Measurements from ENCODE around the gene FKBP4.

FKBP4 gene

DNA sequence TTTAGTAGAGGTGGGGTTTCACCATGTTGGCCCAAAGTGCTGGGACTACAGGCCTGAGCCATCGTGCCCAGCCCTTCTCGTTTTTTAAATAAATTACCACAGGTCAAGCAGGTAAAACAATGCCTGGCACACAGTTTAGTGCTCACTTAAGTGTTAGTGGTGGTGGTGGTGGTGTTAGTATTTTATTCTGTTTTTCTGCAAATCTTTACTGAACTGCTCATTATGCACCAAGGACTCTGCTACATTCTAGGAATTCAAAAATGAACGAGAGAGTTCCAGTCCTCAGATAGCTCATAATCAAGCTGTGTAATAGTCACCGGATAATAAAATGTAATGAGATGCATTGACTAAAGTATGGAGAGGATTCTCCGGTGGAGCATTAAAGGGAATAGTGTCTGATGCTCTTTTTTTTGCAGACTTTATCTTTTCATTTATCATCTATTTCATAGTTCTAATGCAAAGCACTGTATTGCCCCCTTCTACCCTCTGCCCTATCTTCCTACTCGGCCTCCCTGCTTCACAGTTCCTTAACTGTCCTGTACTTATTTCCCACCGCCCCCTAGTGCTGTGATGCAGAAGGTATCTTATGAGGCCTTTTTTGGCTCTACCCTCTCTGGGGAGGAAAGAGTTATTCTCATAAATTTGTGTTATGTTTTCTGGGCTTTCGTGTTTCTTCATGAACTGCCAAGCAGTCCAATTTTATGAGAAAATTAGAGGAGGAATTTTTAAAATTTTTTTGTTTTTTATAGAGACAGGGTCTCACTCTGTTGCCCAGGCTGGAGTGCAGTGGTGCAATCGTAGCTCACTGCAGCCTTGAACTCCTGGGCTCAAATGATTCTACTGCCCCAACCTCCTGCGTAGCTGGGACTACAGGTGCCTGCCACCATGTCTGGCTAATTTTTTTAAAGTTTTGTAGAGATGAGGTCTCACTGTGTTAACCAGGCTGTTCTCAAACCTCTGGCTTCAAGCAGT, 18.7 kb downstream of the FKBP4 start:
- peak; percentile 53 for DNase-seq

DNA sequence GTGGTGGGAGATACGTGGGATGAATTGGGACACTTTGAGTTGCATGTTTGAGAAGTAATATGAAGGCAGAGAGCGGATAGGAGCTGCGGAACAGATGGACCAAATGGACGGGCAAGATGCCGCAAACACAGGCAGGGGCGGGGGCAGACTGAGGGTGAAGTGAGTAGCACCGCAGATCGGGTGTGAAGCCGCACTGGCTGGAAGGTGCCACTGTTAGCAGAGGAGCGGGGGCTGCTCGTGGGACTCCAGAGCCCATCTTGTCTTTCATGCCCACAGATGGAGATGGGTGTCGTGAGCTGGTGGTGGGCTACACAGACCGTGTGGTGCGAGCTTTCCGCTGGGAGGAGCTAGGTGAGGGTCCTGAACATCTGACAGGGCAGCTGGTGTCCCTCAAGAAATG, 25.0 kb downstream of the FKBP4 start:
- DNase-seq, result no peak

DNA sequence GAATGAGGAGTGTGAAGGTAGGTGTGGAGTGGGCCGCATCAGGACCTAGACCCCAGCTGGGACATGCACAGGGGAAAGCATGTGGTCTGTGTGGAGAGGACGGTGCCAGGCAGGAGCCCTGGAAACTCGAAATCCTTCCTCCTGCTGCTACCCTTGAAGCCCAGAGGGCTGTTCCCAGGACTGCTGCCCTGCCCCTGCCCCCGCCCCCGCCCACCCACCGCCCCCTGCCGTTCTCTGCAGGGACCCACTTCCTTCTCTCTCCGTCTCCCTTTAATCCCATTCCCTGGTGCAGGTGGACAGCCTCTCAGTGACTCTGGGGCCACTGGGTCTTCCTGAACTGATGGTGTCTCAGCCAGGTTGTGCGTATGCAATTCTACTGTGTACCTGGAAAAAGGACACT, 25.7 kb downstream of the FKBP4 start:
- no peak for DNase-seq

DNA sequence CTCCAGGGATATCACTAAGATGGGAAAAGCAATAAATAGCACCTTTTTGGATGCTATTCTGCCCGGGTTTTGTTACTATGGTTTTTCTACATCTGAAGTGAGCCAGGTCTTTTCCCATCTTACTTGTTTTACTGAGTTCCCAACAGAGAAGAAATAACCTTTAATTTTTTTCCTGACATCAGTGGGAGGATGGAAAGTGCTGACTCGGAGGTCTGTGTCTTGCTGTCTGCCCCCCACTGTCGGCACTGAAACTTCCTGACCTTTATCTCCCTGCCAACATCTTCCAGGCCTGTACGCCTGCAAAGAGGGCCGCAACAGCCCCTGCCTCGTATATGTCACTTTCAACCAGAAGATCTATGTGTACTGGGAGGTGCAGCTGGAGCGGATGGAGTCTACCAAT, 28.7 kb downstream of the FKBP4 start:
- no peak for DNase-seq

DNA sequence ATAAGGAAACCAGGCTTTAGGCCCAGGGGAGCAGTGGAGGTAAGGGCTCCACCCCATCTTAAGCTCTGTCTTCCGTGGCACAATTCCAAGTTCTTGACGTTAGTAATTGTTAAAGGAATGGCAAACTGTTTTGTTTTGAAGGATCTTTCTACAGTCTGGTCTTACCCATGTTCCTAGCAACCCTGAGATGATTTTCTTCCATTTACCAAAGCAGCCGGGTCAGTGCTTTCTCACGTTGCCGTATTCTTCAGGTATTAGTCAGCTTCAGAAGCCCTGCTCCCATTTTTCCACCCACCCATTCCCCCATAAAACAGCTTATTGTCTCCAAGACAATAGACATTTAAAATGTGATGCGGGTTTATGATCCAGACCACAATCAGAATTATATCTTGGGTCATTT, 29.8 kb downstream of the FKBP4 start:
- no peak for DNase-seq

DNA sequence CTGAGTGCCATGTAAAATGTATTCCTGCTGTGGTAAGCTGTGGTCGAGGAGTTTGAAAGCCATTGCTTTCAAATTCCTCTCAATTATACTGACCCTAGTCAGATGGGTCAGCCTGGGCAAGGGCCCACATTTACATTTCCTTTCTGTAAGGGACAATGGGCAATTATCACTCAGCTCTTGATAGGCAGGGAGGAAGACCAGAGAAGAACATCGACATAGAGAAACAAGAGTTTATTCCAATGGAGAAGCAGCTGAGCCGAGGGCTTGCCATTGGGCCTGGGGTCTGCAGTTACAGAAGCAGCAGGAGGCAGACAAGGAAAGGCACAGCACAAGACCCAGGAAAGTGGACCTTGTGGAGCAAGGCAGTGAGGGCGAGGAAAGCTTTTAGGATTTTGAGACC, 30.4 kb downstream of the FKBP4 start:
- no peak for DNase-seq

DNA sequence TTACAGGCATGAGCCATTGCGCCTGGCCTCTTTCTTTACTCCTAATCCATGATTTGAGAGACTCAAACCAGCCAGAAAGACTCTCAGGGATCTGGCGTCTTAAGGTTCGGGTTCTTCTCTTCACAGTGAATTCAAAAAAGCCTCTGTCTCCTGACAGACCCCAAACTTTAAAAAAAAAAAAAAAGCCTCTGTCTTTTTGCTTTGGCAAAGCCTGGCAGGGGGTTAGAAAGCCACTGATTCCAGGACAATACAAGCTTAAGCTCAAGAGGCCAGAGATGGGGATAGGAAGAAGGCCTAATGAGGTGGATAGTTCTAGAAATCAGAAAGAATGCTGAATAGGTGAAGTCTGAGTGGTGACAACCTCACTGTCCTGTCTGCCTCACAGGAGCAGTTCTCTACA, 31.3 kb downstream of the FKBP4 start:
- no peak for DNase-seq

DNA sequence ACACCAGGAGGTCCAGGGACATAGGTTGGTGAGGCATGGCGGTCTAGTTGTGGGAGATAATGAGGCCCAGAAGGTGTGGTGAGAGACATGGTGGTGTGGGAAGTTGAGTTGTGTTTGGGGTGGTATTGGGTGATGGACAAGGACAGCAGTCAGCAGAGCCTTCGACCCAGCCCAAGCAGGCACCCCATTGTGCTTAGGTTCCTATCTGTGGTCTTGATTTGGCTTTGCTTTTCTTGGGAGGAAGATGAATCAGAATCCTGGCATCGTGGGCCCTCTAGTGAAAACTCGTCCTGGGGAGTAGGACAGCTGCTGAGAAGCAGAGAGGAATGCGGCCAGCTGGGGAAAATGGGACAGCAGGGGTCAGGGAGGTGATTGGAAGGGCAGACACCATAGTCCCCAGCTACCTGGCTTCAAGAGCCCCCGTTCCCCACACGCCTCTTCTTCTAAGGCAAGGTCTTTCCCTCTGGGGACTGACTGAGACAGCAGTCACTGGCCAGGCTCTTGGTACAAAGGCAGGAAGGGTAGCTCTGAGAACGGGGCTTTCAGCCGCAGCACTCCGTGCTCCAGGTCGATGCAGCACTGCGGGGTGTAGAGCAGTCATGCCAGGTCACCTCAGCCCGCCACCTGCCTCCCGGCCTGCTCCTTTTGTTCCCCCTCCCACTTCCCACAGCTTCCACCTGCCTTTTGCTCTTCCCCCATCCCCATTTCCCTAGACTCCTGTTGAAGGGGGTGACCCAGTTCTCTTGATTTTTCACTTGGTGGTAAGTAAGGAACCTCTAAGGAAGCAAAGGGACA, 32.1 kb downstream of the FKBP4 start:
- DNase-seq, result no peak

DNA sequence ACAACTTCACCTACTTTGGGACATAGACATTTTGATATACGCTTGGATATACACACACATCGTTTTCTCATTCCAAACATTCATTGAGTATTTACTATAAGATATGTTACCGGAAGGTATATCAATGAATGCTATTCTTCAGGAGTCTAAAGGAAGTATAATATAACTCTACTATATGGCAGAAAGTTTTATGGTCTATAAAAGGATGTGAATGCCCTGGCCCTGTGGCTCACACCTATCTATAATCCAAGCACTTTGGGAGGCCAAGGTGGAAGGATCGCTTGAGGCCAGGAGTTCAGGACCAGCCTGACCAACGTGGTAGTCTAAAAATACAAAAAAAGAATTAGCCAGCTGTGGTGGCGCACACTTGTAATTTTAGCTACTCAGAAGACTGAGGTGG, 34.5 kb downstream of the FKBP4 start:
- no peak for DNase-seq

DNA sequence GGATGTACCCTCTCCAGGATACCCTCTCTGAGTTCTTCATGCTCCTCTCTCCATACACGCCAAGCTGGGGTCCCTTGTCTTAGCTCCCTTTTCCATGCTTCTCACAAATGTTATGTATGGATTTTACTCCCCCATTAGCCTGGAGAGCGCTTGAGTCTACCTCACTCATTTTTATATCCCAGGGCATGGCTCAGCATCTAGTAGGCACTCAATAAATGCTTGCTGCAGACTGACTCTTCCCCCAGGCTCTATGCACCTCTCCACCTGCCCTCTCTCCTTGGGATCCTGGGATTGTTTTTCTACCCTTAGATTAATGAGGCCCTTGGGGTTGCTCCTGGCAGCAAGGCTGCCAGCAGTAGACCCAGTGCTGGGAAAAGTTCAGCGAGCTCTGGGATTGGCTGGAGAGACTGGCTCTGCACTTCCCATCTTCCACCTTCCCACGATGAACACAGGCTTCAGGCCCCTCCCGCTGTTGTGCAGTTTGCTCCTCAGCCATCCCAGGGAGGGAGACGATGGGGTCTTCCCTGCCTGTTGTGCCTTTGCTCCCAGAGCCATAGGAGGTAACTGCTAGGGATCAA, 37.9 kb downstream of the FKBP4 start:
- no peak for DNase-seq

DNA sequence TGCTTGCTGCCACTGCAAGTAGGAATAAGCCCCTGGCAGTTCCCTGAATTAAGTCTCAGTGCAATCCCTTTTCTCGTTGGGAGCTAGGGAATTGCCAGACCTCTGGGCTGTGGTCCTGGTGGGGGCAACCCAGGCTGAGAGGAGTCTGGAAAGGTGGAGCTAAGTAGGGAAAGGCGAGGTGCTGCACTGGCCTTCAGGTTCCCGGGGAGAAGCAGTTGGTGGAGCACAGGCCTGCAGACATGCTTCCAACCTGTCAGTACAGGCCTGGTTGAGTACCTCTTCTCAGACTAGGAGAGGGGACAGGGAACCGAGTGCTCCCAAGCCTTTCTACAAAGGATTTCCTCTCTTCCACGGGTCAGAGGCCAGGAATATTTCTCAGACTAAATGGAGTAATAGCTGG, 38.6 kb downstream of the FKBP4 start:
- no peak for DNase-seq

DNA sequence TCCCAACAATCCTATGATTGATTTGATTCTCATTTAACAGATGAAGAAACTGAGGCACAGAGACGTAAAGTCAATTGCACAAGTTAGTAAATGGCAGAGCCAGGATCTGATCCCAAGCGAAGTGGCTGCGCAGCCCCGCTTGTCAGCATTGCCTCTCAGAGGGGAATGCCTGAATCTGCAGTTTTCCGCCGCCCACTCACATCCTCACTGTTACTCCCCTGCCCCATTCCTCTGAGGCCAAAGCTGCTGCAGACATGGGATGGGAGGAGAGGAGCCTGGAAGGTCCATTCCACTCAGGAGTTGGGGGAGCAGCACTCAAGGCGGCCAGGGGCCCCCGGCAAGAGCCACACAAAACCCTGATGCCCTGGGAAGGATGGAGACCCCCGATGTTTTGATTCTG, 39.0 kb downstream of the FKBP4 start:
- DNase-seq, result no peak

DNA sequence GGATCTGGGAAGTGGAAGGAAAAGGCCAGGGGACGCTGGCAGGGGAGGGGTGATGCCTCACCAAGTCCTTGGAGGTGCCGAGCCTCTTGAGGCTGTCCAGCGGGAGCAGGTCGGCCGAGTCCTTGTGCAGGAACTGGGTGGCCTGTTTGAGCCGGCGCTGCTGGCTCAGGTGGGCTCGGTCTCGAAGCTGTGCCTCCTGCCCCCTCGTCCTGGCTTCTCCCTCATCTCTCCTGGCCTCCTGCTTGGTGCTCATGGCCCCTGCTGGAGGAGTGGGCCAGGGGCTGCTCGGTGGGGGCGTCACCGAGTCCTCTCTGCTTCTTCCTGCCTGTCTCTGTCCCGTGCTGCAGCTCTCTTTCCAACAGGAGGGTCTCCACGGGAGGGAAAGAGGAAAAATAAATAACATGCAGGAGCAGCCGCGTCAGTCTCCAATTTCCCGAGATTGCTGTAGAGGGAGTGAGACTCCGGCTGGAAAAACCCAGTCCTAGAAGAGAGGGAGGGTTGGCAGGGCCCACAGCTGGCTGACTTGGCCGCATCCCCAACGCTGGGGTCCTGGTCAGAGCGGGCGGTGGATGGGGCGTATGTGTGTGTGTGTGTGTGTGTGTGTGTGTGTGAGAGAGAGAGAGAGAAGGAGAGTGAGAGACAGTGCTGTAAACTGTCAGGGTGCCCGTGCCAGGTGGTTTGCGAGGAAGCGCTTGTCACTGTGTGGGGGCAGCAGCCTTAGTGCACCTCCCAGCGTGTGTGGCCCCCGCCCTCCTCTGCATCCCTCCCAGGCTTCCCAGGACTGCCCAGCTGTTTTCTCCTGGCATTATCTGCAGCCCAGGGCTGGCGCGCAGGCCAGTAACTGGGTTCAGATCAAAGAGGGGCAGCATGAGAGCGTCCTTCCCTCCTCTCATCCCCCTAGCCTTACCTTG, 40.1 kb downstream of the FKBP4 start, which contains the start of gene NRIP2:
Gene NRIP2, minus strand, starts transcription at position 455 of the 911 bp plus-strand sequence. Its CDS starts 52 bp downstream, at position 403.
- DNase-seq, result no peak

DNA sequence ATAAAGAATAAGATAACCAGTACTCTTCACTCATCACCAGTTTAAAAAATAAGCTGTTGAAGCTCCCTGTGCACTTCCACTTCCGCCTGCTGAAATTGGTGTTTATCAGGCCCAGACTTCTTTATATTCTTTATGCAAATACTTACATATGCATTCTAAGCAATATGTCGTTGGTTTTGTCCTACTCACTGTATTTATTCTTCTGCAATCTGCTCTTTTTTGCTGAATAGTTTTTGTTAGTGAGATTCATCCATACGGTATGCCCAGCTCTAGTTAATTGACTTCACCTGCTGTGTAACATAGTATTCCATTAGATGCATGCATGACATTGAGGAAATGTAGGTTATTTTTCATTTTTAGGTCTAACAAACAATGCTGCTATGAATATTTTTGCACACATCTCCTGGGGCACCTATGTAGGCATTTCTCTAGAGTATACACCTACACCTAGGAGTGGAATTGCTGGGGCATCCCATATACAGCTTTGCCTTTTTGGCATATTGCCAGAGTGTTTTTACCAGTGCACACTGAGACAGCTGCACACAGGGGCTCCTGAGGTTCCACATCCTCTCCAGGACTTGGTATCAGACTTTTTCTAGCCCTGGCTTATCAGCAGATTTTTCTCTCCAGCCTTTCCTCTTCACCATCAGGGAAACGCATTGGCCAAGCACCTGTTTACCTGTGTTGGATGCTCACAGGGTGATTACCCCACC, 41.1 kb downstream of the FKBP4 start:
- DNase-seq, result no peak

DNA sequence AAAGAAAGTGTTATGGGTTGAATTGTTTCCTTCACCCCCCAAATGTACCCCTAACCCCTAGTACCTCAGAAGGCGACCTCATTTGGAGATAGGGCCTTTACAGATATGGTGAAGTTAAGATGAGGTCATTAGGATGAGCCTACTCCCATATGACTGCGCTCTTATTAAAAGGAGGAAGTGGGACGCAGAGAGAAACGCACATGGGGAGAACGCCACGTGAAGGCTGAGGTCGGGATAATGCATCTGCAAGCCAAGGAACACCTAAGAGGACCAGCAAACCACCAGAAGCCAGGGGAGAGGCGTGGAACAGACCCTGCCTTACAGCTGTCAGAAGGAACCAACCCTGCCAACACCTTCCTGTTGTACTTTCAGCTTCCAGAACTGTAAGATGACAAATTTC, 41.8 kb downstream of the FKBP4 start:
- DNase-seq, result no peak

DNA sequence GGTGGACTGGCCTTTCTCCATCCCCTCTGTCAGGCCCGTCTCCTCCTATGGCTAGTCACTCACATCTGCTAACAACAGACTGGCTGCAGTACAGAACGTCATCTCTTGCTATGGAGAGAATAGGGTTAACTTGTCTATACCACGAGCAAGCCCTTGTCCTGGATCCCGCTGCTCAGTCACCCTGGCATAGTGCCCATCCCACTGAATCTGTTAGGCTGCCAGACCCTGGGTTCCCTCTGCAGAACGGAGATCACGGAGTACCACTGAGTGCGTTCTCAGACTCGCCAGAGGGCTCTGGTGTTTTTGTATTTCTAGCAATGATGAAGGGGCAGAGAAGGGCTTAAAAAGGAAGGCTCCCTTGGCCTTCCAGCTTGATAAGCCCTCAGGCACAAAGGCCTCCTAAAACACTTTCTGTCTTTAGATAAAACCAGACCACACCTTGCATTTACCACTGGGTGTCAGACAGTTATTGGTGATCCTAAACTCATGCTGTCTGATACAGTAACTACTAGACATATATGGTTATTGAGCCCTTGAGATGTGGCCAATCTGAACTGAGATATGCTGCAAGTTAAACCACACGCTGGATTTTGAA, 46.4 kb downstream of the FKBP4 start:
- no peak for DNase-seq

DNA sequence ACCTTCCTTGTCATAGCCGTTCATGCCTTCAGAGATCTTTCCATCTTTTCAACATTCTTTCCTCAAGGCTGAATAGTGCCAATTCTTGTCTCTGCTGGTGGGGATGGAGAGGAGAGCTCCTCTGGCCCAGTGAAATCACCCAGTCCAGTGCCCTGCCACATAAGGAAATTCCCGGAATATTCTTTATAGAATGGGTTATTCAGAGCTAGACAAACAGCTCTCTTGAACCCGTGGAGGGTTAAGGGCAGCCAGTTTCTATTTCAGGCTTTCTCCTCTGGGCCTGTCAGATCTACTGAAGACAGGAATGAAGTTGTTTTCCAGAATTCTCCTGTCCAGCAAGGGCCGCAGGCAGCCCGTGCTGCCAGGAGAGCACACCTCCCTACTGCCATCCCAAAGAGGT, 48.2 kb downstream of the FKBP4 start:
- DNase-seq, result no peak

DNA sequence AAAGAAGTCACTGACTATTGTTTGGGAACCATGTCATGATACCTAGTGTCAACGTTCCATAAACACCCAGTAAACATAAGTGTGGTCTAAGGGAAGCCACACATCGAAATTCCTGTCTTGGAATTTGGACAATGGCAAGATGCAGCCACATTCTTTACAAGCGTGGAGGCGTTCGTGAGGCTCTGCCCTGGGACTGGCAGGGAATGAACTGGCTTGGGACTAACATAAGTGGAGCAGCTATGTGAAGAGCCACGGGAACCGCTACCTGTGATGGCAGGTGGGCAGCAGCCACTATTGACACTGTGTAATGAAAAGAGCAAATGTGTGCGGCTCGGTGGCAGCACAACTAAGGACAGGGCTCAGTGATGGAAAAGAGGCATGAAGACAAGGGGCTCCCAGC, 50.0 kb downstream of the FKBP4 start:
- DNase-seq, result no peak

DNA sequence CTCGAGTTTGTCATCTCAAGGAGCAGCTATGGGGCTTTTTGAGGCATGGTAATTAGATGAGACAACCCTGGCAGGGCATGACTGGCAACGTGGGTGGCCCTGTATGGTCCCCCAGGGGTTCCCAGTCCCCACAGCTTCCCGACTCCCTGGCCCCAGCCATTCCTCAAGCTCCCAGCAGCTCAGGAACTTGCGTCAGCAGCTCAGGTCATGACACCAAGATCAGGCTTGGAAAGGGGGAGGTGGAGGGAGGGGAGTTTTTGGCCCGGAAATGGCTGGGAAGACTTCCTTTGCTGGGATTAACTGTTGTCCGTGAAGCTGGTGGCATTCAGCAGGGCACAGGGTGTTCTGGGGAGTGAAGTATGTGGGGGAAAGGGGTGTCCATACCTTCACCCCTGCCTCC, 50.5 kb downstream of the FKBP4 start:
- DNase-seq, result no peak

DNA sequence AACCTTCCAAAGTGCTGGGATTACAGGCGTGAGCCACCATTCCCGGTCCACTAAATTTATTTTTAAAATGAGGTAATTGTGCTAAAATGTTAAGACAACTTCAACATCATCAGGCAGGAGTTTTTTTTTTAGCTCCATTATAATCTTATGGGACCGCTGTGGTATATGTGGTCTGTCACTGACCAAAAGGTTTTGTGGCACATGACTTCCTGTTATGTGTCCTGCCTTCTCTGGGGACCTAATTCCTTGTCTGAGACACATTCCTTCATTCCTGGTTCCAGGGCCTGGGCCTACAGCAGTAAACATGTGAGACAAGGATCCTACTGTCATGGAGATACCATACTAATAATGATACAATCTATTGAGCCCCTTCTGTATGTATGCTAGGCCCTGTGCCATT, 57.2 kb downstream of the FKBP4 start:
- no peak for DNase-seq

DNA sequence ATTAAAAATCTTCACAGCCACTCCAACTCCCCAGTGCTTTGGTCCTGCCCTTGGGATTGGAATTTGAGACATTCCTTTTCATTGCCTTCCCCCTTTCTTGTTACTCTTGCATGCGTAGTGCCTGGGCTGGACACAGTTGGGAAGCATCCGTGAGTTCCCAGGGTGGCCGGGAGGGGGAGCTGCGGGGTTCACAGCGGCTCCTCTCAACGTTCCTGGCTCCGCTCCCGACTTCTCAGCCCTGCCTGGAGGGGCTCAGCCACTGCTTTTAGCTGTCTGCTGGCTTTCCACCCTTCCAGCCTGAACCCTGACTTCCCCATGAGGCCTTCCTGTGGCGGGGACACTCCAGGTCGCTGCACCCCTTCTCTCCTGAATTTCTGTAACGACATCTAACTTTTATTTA, 58.9 kb downstream of the FKBP4 start:
- DNase-seq, result peak; percentile 47
